Heart left ventricle (tissue), 16 donors: ENCODE data around the gene HCN4. TPM values are rescaled to one million over a fixed set of nuclear protein-coding genes. Genes with fewer than 3 reads are reported as not detected.

ENCODE experiments used
- ATAC-seq, 4 donors: fragments of 200-7000 bp; cut with Tn5 transposase; one replicate each; pipeline ENCODE4 v1.9.1; 2020 to 2022; ENCODE audit warnings: moderate library complexity in 4 of 4, mild to moderate bottlenecking in 3 of 4, moderate number of reproducible peaks in 1 of 4
- DNase-seq, 5 donors: peaks; one replicate each; pipeline ENCODE4 v3.0.0-alpha.2; 2020
- H3K27ac ChIP-seq, 12 donors: fragments of 200-600 bp; sonication (generic) in 4 of 12; one replicate each; pipeline versions ENCODE4 v1.5.0 to v1.8.0; 2016 to 2022; ENCODE audit warnings: mild to moderate bottlenecking in 2 of 12
- H3K27me3 ChIP-seq, 9 donors: fragments of 200-600 bp; sonication (generic) in 2 of 9; one replicate each; pipeline versions ENCODE4 v1.5.1 to v1.8.0; 2016 to 2022; ENCODE audit warnings: mild to moderate bottlenecking in 3 of 9
- H3K36me3 ChIP-seq, 9 donors: fragments of 200-600 bp; sonication (generic) in 2 of 9; one replicate each; pipeline versions ENCODE4 v1.5.0 to v1.8.0; 2018 to 2022; ENCODE audit warnings: mild to moderate bottlenecking in 2 of 9
- H3K4me1 ChIP-seq, 12 donors: fragments of 200-600 bp; sonication (generic) in 4 of 12; one replicate each; pipeline versions ENCODE4 v1.5.0 to v1.8.0; 2016 to 2022; ENCODE audit warnings: mild to moderate bottlenecking in 3 of 12
- H3K4me3 ChIP-seq, 12 donors: fragments of 200-600 bp; sonication (generic) in 4 of 12; one replicate each; pipeline versions ENCODE4 v1.5.0 to v1.8.0; 2017 to 2022; ENCODE audit warnings: mild to moderate bottlenecking in 9 of 12, moderate library complexity in 4 of 12
- H3K9me3 ChIP-seq, 12 donors: fragments of 200-600 bp; sonication (generic) in 4 of 12; one replicate each; pipeline versions ENCODE4 v1.5.0 to v1.8.0; 2016 to 2022; ENCODE audit warnings: mild to moderate bottlenecking in 1 of 12
- CTCF ChIP-seq, 12 donors: fragments of 200-600 bp; sonication (generic) in 4 of 12; IDR thresholded peaks; one replicate each; pipeline versions ENCODE4 v1.5.0 to v1.8.0; 2018 to 2022; ENCODE audit warnings: antibody characterized with exemption in 12 of 12, mild to moderate bottlenecking in 5 of 12
- POLR2A ChIP-seq, 2 donors: fragments of 450-650 bp; IDR thresholded peaks; one replicate each; pipeline ENCODE4 v1.6.1; 2017; ENCODE audit warnings: antibody characterized with exemption in 2 of 2, mild to moderate bottlenecking in 2 of 2, moderate library complexity in 2 of 2
- WGBS, 4 donors: extraction: QIAGEN DNeasy Blood & Tissue Kit in 2 of 4; methylation state at CpG; one replicate each; pipeline versions ENCODE4 v1.1.5 to v1.1.7; 2013 to 2018; 5-methylcytosine and 5-hydroxymethylcytosine counted together
- intact Hi-C, 10 donors: fragments of 100-400 bp; cut with DNase I; formaldehyde crosslinking; loops; one replicate each; pipeline versions ENCODE4 v1.11.1 to v1.14.2; 2022
- polyA plus RNA-seq, 2 donors: library from polyadenylated mRNA; stranded (reverse); fragments of 200-250 nt; gene quantifications; one replicate each; pipeline ENCODE4 v1.2.3, GENCODE V29; 2013
- total RNA-seq, 9 donors: library from RNA; depleted of rRNA in 2 of 9; stranded (reverse); fragments of >200 nt in 2 of 9; fragmentation: NEBNext Ultra II Directional in 3 of 9; extraction: Animal tissue kit (Norgen Biotek cat#: 25700) in 3 of 9; gene quantifications; one replicate each; pipeline versions ENCODE4 v1.1.0 to v1.2.4, GENCODE V29; 2016 to 2023
- donor health status: ischemic (EF 13 %, LVEDD 7.1; RV severe dilation, severe dysfunction).
- donor health status: healthy with polysubstance abuse.
- donor health status: DM: no; HTN: yes; CAD: no.
- donor health status: DM: no; HTN: no; CAD: no.
- donor health status: ischemic (EF 25% LVEDD 6.9; RV normal size, moderate dysfunction).
- donor health status: ischemic (EF 25% LVEDD 5.7; RV mildly dilated, moderate dysfunction).
- donor health status: healthy.
- donor health status: DM: yes; HTN: yes; CAD: no.
- donor health status: ischemic (EF 35%, LVEDD 5.7; RV mildly dilated, moderate dysfunction).
- donor health status: nonischemic (EF 11% LVEDD 7.7; RV severe dilation, severe dysfunction).
- donor health status: DM: yes; HTN: yes; CAD: no.
- donor health status: PGD.
- donor health status: ischemic (EF 29% LVEDD 5.4; RV normal size, mild dysfunction).
- donor health status: nonischemic (EF 23%, LVEDD 6.1; RV moderate dilation, normal function).

Gene HCN4
- total and polyA plus RNA-seq, 11 donors = 5.1 to 23.0 (median 8.4) TPM

- no peak overlapping the region for H3K27ac ChIP-seq
- H3K4me1 ChIP-seq = peaks cover 0 to 12% (median 0%) of the 10 kb centered on the region in 12 donors
- DNase-seq (peak in 1 of 5 donors; percentile 17), ATAC-seq (no peak)
- no peak overlapping the region for H3K4me3 ChIP-seq
- TF ChIP-seq CTCF (IDR thresholded peaks at IDR 0.05) (no peak), POLR2A (IDR thresholded peaks at IDR 0.05) (no peak)
- H3K36me3 ChIP-seq = peaks cover 0 to 9% (median 0%) of the 10 kb centered on the region in 9 donors
- no peaks in the 10 kb centered on the region for H3K9me3 ChIP-seq
- intact Hi-C loops = loop anchor here in 1 of 10 donors (10.0 kb wide), 1 partner anchor 221 kb away; no protein-coding TSS in a partner anchor
- peaks cover 0 to 30% (median 9%) of the 10 kb centered on the region in 9 donors for H3K27me3 ChIP-seq
- WGBS, 4 donors = 90 to 93% (median 92%) methylated on average over 29 to 30 of the region's 30 CpGs
These were observed 45.3 kb downstream of the HCN4 start for GRCh38 chr15:73323374-73323955.

GRCh38 chr15:73322665-73323373 is 45.9 kb downstream of the HCN4 start:
- peaks cover 0 to 12% (median 0%) of the 10 kb centered on the region in 12 donors for H3K4me1 ChIP-seq
- H3K9me3 ChIP-seq = no peaks in the 10 kb centered on the region
- H3K27ac ChIP-seq = no peak overlapping the region
- 82 to 85% (median 83%) methylated on average over 20 to 38 of the region's 38 CpGs for WGBS, 4 donors
- intact Hi-C loops = loop anchor here in 1 of 10 donors (10.0 kb wide), 1 partner anchor 222 kb away; no protein-coding TSS in a partner anchor
- ATAC-seq (no peak), DNase-seq (peak in 1 of 5 donors; percentile 21)
- TF ChIP-seq POLR2A (IDR thresholded peaks at IDR 0.05) (no peak), CTCF (IDR thresholded peaks at IDR 0.05) (no peak)
- H3K4me3 ChIP-seq = no peak overlapping the region
- H3K36me3 ChIP-seq = peaks cover 0 to 9% (median 0%) of the 10 kb centered on the region in 9 donors
- H3K27me3 ChIP-seq = peaks cover 0 to 31% (median 9%) of the 10 kb centered on the region in 9 donors

GRCh38 chr15:73321496-73322450 is 47.0 kb downstream of the HCN4 start:
- no peak overlapping the region for H3K4me3 ChIP-seq
- no peak overlapping the region for H3K27ac ChIP-seq
- H3K27me3 ChIP-seq = peaks cover 0 to 31% (median 9%) of the 10 kb centered on the region in 9 donors
- peaks cover 0 to 12% (median 0%) of the 10 kb centered on the region in 12 donors for H3K4me1 ChIP-seq
- DNase-seq = no peak
- intact Hi-C loops = loop anchor here in 1 of 10 donors (10.0 kb wide), 1 partner anchor 223 kb away; no protein-coding TSS in a partner anchor
- H3K36me3 ChIP-seq = peaks cover 0 to 9% (median 0%) of the 10 kb centered on the region in 9 donors
- H3K9me3 ChIP-seq = no peaks in the 10 kb centered on the region
- no peak for TF ChIP-seq POLR2A (IDR thresholded peaks at IDR 0.05)
- TF ChIP-seq CTCF (IDR thresholded peaks at IDR 0.05) = no peak
- 75 to 86% (median 83%) methylated on average over 17 of the region's 17 CpGs for WGBS, 4 donors
- ATAC-seq = no peak
